GM12878 (cell line): ENCODE data around the gene CYP24A1. TPM values are rescaled to one million over a fixed set of nuclear protein-coding genes. Genes with fewer than 3 reads are reported as not detected.
A peak's percentile ranks its signal among the peaks of the same experiment; 100 is the strongest.

ENCODE experiments used
- ATAC-seq: fragments of 200-7000 bp; cut with Tn5 transposase; 3 replicates; pipeline ENCODE4 v1.9.1; 2020; ENCODE audit warnings: mild to moderate bottlenecking, moderate library complexity
- BruUV-seq: library from RNA; stranded (reverse); fragments of 400-500 nt; replicated peaks from 2 replicates; lab custom pipeline; 2021; lab: Mats Ljungman, UMichigan
- CTCF ChIA-PET: fragments of 300-600 bp; sonication (Branson Sonifier 250); formaldehyde crosslinking; extraction: SDS; loops from one replicate; lab custom pipeline; 2021; ENCODE audit warnings: inconsistent platforms; lab: Yijun Ruan, JAX
- POLR2A ChIA-PET: fragments of 350-600 bp; formaldehyde crosslinking; extraction: SDS; loops from one replicate; lab custom pipeline; 2021; ENCODE audit warnings: inconsistent platforms; lab: Charles Lee
- RAD21 ChIA-PET: fragments of 300-600 bp; sonication (Branson Sonifier 250); formaldehyde crosslinking; loops from one replicate; lab custom pipeline; 2023; ENCODE audit warnings: antibody characterized with exemption; ENCODE audit not compliant: unreplicated experiment; lab: Charles Lee
- SMC1A ChIA-PET: fragments of 300-600 bp; sonication (Branson Sonifier 250); formaldehyde crosslinking; loops from one replicate; lab custom pipeline; 2023; ENCODE audit not compliant: unreplicated experiment, uncharacterized antibody; lab: Charles Lee
- DNase-seq: peaks from one replicate; pipeline ENCODE4 v3.0.0-alpha.2; 2011; ENCODE audit warnings: low read depth, low spot score
- FAIRE-seq: peaks from 3 replicates; lab custom pipeline; 2011; peaks lifted over from hg19 to GRCh38; lab: Jason Lieb, UNC
- H2AFZ ChIP-seq: 2 replicates; pipeline ENCODE4 v1.6.0; 2011; ENCODE audit warnings: low read depth, low read length, control low read depth; ENCODE audit not compliant: control insufficient read depth
- H3K27ac ChIP-seq: 2 replicates; pipeline ENCODE4 v1.5.1; 2011; ENCODE audit warnings: control low read depth; ENCODE audit not compliant: control insufficient read depth, insufficient read depth
- H3K27me3 ChIP-seq, 2 experiments: replicated peaks in 1 of 2; 2 replicates each; pipeline versions ENCODE4 v1.6.0 to v1.6.1; 2011; ENCODE audit warnings: low read length in 1 of 2; ENCODE audit not compliant: control insufficient read depth in 2 of 2, insufficient read depth in 2 of 2
- H3K36me3 ChIP-seq, 2 experiments: 2 replicates each; pipeline ENCODE4 v1.5.1; 2011; ENCODE audit warnings: low read length in 1 of 2; ENCODE audit not compliant: control insufficient read depth in 2 of 2, insufficient read depth in 2 of 2
- H3K4me1 ChIP-seq: 2 replicates; pipeline ENCODE4 v1.6.1; 2011; ENCODE audit warnings: mild to moderate bottlenecking, low read length, moderate library complexity, mixed read lengths; ENCODE audit not compliant: control insufficient read depth, insufficient read depth
- H3K4me2 ChIP-seq: 2 replicates; pipeline ENCODE4 v1.6.0; 2011; ENCODE audit warnings: control low read depth; ENCODE audit not compliant: control insufficient read depth, insufficient read depth
- H3K4me3 ChIP-seq: fragments of 200-600 bp; sonication (generic); 2 replicates; pipeline ENCODE4 v1.5.1; 2016
- H3K79me2 ChIP-seq: 2 replicates; pipeline ENCODE4 v1.6.0; 2011; ENCODE audit warnings: low read length; ENCODE audit not compliant: control insufficient read depth, insufficient read depth
- H3K9ac ChIP-seq: 2 replicates; pipeline ENCODE4 v1.8.0; 2011; ENCODE audit warnings: low read length, control low read depth, mixed read lengths; ENCODE audit not compliant: control insufficient read depth, insufficient read depth
- H3K9me3 ChIP-seq: replicated peaks from 3 replicates; pipeline ENCODE4 v1.5.1; 2011; ENCODE audit warnings: mild to moderate bottlenecking, low read length; ENCODE audit not compliant: control insufficient read depth, insufficient read depth
- H4K20me1 ChIP-seq: 2 replicates; pipeline ENCODE4 v1.6.0; 2011; ENCODE audit not compliant: control insufficient read depth, insufficient read depth
- ATF7 ChIP-seq: fragments of 450-650 bp; IDR thresholded peaks from 2 replicates; pipeline ENCODE4 v1.6.1; 2016; ENCODE audit warnings: low read depth, mild to moderate bottlenecking
- NFXL1 ChIP-seq: fragments of 450-650 bp; IDR thresholded peaks from 2 replicates; pipeline ENCODE4 v1.6.1; 2017; ENCODE audit warnings: antibody characterized with exemption, mild to moderate bottlenecking, borderline replicate concordance
- NFYB ChIP-seq: IDR thresholded peaks from 2 replicates; pipeline ENCODE4 v1.6.1; 2011; ENCODE audit warnings: low read depth, mild to moderate bottlenecking, low read length, improper control_type of control experiment, moderate library complexity; ENCODE audit not compliant: insufficient read depth
- WGBS: methylation state at CpG from one replicate; pipeline ENCODE4 v1.1.6; 2016; ENCODE audit warnings: low lambda C conversion rate; ENCODE audit not compliant: insufficient replicate concordance, insufficient coverage; ENCODE audit errors: missing lambda C conversion rate; 5-methylcytosine and 5-hydroxymethylcytosine counted together
- in situ Hi-C: fragments of 300-500 bp; cut with MboI; formaldehyde crosslinking; loops from 9 replicates; pipeline ENCODE4 v1.14.3; 2018; ENCODE audit warnings: mixed read lengths
- intact Hi-C: fragments of 100-400 bp; cut with micrococcal nuclease; formaldehyde crosslinking; loops from one replicate; pipeline ENCODE4 v1.14.2; 2022; ENCODE audit not compliant: unreplicated experiment
- polyA plus RNA-seq, 11 experiments: library from polyadenylated mRNA; depleted of rRNA in 4 of 11; unstranded in 6 of 11; stranded (reverse) in 5 of 11; fragments of >200 nt; fragmentation: Nextera tagmentation in 4 of 11; fragmentation: Illumina TruSeq in 1 of 11; extraction: Ambion mirVana in 4 of 11; extraction: Trizol in 1 of 11; gene quantifications; 1 replicate in 1 of 11; 2 replicates in 10 of 11; pipeline versions ENCODE4 v1.2.1 to v1.2.3, GENCODE V29; 2011 to 2016; ENCODE audit warnings: inconsistent platforms in 2 of 11, missing spikeins in 2 of 11, low read depth in 1 of 11
- total RNA-seq, 4 experiments: library from RNA; depleted of rRNA in 3 of 4; stranded (reverse); fragments of >200 nt in 3 of 4; fragmentation: Illumina TruSeq in 1 of 4; extraction: Trizol in 1 of 4; gene quantifications; 2 replicates each; pipeline versions ENCODE4 v1.2.1 to v1.2.3, GENCODE V29; 2013 to 2021
- TF ChIP-seq, protein P1 (sequence below): fragments of 450-650 bp; formaldehyde crosslinking; IDR thresholded peaks from 2 replicates; pipeline ENCODE4 v1.4.0; 2020; ENCODE audit warnings: mild to moderate bottlenecking, moderate library complexity

CYP24A1 gene
- total and polyA plus RNA-seq, 10 of the 15 experiments (the other 5 are each of a cell fraction or from before 2014, with no cell fraction given), result 0.69 TPM; not detected in 9

DNA sequence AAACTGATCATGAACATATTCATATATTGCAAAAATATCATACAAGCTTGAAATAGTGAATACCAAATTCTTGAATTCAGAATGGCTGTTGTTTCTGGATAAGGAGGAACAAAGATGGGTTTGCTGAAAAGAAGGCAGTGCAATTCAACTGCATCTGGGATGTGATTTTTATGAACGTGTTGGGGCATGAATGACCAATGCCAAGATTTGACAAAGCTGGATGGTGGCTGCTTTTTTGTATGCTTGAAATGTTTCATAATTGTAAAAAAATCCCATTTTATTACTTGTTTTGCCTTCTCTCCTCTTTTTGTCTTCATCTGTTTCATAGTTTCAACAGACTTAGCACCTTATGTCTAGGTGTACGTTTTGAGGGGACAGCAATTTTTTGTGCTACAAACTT lies 66.6 kb downstream of the CYP24A1 start (continued):
- TF ChIP-seq, protein P1, sequence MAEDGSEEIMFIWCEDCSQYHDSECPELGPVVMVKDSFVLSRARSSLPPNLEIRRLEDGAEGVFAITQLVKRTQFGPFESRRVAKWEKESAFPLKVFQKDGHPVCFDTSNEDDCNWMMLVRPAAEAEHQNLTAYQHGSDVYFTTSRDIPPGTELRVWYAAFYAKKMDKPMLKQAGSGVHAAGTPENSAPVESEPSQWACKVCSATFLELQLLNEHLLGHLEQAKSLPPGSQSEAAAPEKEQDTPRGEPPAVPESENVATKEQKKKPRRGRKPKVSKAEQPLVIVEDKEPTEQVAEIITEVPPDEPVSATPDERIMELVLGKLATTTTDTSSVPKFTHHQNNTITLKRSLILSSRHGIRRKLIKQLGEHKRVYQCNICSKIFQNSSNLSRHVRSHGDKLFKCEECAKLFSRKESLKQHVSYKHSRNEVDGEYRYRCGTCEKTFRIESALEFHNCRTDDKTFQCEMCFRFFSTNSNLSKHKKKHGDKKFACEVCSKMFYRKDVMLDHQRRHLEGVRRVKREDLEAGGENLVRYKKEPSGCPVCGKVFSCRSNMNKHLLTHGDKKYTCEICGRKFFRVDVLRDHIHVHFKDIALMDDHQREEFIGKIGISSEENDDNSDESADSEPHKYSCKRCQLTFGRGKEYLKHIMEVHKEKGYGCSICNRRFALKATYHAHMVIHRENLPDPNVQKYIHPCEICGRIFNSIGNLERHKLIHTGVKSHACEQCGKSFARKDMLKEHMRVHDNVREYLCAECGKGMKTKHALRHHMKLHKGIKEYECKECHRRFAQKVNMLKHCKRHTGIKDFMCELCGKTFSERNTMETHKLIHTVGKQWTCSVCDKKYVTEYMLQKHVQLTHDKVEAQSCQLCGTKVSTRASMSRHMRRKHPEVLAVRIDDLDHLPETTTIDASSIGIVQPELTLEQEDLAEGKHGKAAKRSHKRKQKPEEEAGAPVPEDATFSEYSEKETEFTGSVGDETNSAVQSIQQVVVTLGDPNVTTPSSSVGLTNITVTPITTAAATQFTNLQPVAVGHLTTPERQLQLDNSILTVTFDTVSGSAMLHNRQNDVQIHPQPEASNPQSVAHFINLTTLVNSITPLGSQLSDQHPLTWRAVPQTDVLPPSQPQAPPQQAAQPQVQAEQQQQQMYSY (CRISPR knock-in tag), result no peak

DNA sequence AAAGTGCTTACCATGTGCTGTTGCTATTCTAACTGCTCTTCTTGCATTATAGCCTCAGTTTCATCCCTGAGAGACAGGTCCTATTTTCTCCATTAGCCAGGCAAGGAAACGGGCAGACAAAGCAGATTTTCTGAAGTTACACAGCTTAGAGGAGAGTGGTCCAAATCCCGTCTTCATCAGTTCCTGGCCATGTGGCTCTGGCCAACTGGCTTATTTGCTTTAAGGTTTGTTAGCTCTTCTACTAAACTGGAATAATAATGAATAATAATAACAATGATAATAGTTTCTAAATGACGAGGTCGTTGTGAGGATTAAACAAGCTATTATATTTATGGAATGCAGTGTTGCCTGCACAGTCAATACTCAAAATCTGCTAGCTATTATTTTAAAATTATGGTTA lies 67.6 kb downstream of the CYP24A1 start:
- 29% methylated on average over 4 of the region's 4 CpGs for WGBS
- no peak overlapping the region for H3K27ac ChIP-seq
- CTCF ChIA-PET, result interaction anchor here (0.7 to 7.5 kb wide), 14 partner anchors 12 to 562 kb away, joined by 3 to 124 read pairs (median 6); partner anchors contain the start of gene PFDN4
- intact Hi-C loops (no loop called here), in situ Hi-C loops (no loop called here)
- no TSS peak for BruUV-seq
- no peaks in the 10 kb centered on the region for H3K4me1 ChIP-seq
- no peak for DNase-seq
- H3K4me2 ChIP-seq, result no peak overlapping the region
- POLR2A ChIA-PET, result no interaction called here
- RAD21 ChIA-PET, result interaction anchor here (0.7 to 1.6 kb wide), 4 partner anchors 90 to 148 kb away, joined by 3 to 7 read pairs (median 4); no protein-coding TSS in a partner anchor
- TF ChIP-seq NFYB (no peak), NFXL1 (0 out of 2 replicates have a peak, but pooled peaks have one; percentile 21), ATF7 (no peak)
- H2AFZ ChIP-seq, result no peak overlapping the region
- H3K4me3 ChIP-seq, result no peak overlapping the region
- H3K27me3 ChIP-seq, result no peaks in the 10 kb centered on the region
- no peak overlapping the region for H3K9ac ChIP-seq
- no peaks in the 10 kb centered on the region for H3K36me3 ChIP-seq
- ATAC-seq, result no peak
- no peaks in the 10 kb centered on the region for H4K20me1 ChIP-seq
- H3K9me3 ChIP-seq, result no peaks in the 10 kb centered on the region; the same call in 2 of the 3 replicates
- no peak for FAIRE-seq
- SMC1A ChIA-PET, result interaction anchor here (0.7 to 4.9 kb wide), 7 partner anchors 9 to 540 kb away, joined by 3 to 32 read pairs (median 6); no protein-coding TSS in a partner anchor
- no peaks in the 10 kb centered on the region for H3K79me2 ChIP-seq
